ENCODE results near the gene RXRA.
A peak's percentile ranks its signal among the peaks of the same experiment; 100 is the strongest.

Gene RXRA

GRCh38 chr9:134435550-134436378 lies 109.5 kb downstream of the RXRA start:
- DNase-seq (ENCODE audit: low spot score) = no peak

- no peak for DNase-seq (ENCODE audit: low spot score)
Measured at GRCh38 chr9:134436379-134436762, 110.1 kb downstream of the RXRA start.

GRCh38 chr9:134436911-134437310 lies 110.7 kb downstream of the RXRA start:
- DNase-seq (ENCODE audit: low spot score) = no peak

- DNase-seq (ENCODE audit: low spot score) = no peak
Measured at GRCh38 chr9:134437403-134438194, 111.3 kb downstream of the RXRA start.

- no peak for DNase-seq (ENCODE audit: low spot score)
Measured at GRCh38 chr9:134438195-134438788, 112.0 kb downstream of the RXRA start.

GRCh38 chr9:134439368-134439784 lies 113.1 kb downstream of the RXRA start:
- no peak for DNase-seq (ENCODE audit: low spot score)

- no peak for DNase-seq (ENCODE audit: low spot score)
Measured at GRCh38 chr9:134440636-134441226, 114.5 kb downstream of the RXRA start.

GRCh38 chr9:134441227-134442084 lies 115.2 kb downstream of the RXRA start:
- no peak for DNase-seq (ENCODE audit: low spot score)

- no peak for DNase-seq (ENCODE audit: low spot score)
Measured at GRCh38 chr9:134442085-134442474, 115.8 kb downstream of the RXRA start.

- no peak for DNase-seq (ENCODE audit: low spot score)
Measured at GRCh38 chr9:134442486-134443173, 116.4 kb downstream of the RXRA start.

- DNase-seq (ENCODE audit: low spot score) = peak; percentile 80
Measured at GRCh38 chr9:134443174-134444037, 117.2 kb downstream of the RXRA start.

GRCh38 chr9:134444038-134444315 lies 117.7 kb downstream of the RXRA start:
- DNase-seq (ENCODE audit: low spot score) = no peak

GRCh38 chr9:134445000-134445399 lies 118.7 kb downstream of the RXRA start:
- no peak for DNase-seq (ENCODE audit: low spot score)

- peak; percentile 88 for DNase-seq (ENCODE audit: low spot score)
Measured at GRCh38 chr9:134449180-134449916, 123.1 kb downstream of the RXRA start.

- DNase-seq (ENCODE audit: low spot score) = no peak
Measured at GRCh38 chr9:134451700-134452458, 125.6 kb downstream of the RXRA start.

- no peak for DNase-seq (ENCODE audit: low spot score)
Measured at GRCh38 chr9:134452728-134453127, 126.5 kb downstream of the RXRA start.

GRCh38 chr9:134453776-134454475 lies 127.7 kb downstream of the RXRA start:
- no peak for DNase-seq (ENCODE audit: low spot score)

- DNase-seq (ENCODE audit: low spot score) = no peak
Measured at GRCh38 chr9:134454476-134454857, 128.2 kb downstream of the RXRA start.
